ENCODE results near the gene RPLP1. TPM values are rescaled to one million over a fixed set of nuclear protein-coding genes. Genes with fewer than 3 reads are reported as not detected.

RPLP1 gene
- total and polyA plus RNA-seq, 9 of the 15 experiments (the other 6 are each of a cell fraction or from before 2014, with no cell fraction given), result 76.3 to 3,053 (median 847) TPM

- TF ChIP-seq SIN3A (IDR thresholded peaks at IDR 0.05; ENCODE audit: borderline replicate concordance in 2 of 2, control insufficient read depth in 1 of 2, low read depth in 2 of 2, low read length in 2 of 2), result peak; percentile 52 to 92; a peak in 2 of 4 replicates
- peak; percentile 83 for TF ChIP-seq GABPB1 (CRISPR knock-in tag; IDR thresholded peaks at IDR 0.05)
- peak; percentile 69 for TF ChIP-seq RB1 (IDR thresholded peaks at IDR 0.05; ENCODE audit: low read depth)
- TF ChIP-seq RBM34 (IDR thresholded peaks at IDR 0.05; ENCODE audit: borderline replicate concordance, insufficient read depth, low read length), result no peak
- TF ChIP-seq HDAC8 (tag; IDR thresholded peaks at IDR 0.05), result no peak
- TF ChIP-seq RFX1 (IDR thresholded peaks at IDR 0.05), result no peak
- TF ChIP-seq CEBPG (CRISPR knock-in tag; IDR thresholded peaks at IDR 0.05), result no peak
- no peak for TF ChIP-seq CEBPG (tag; conservative IDR thresholded peaks at IDR 0.05 in 1 of 2, IDR thresholded peaks at IDR 0.05 in 1 of 2)
- TF ChIP-seq CHD2 (IDR thresholded peaks at IDR 0.05; ENCODE audit: low read depth, low read length), result no peak
- no peak for TF ChIP-seq EHMT2 (IDR thresholded peaks at IDR 0.05)
- TF ChIP-seq MIER1 (IDR thresholded peaks at IDR 0.05; ENCODE audit: low read depth), result no peak
- no peak for TF ChIP-seq MCM5 (IDR thresholded peaks at IDR 0.05; ENCODE audit: low read depth)
- peak in 1 of 2 experiments; percentile 81; a peak in 1 of 4 replicates for TF ChIP-seq MLX (CRISPR knock-in tag; conservative IDR thresholded peaks at IDR 0.05)
- TF ChIP-seq, protein P1, sequence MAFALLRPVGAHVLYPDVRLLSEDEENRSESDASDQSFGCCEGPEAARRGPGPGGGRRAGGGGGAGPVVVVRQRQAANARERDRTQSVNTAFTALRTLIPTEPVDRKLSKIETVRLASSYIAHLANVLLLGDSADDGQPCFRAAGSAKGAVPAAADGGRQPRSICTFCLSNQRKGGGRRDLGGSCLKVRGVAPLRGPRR (CRISPR knock-in tag; IDR thresholded peaks at IDR 0.05), result no peak
- TF ChIP-seq TCF7 (IDR thresholded peaks at IDR 0.05; ENCODE audit: borderline replicate concordance), result no peak
- TF ChIP-seq RCOR1 (IDR thresholded peaks at IDR 0.05; ENCODE audit: borderline replicate concordance in 1 of 2, low read depth in 2 of 2, low read length in 2 of 2), result peak in 1 of 2 experiments; percentile 21; a peak in 1 of 4 replicates
- peak; percentile 63; the same call in 1 of the 2 replicates for TF ChIP-seq ZBED1 (IDR thresholded peaks at IDR 0.05)
- TF ChIP-seq RBFOX2 (IDR thresholded peaks at IDR 0.05; ENCODE audit: low read depth, low read length), result peak; percentile 100
- 0 out of 2 replicates have a peak, but pooled peaks have one; percentile 36 for TF ChIP-seq KLF13 (tag; IDR thresholded peaks at IDR 0.05; ENCODE audit: borderline replicate concordance, low read depth)
- TF ChIP-seq FOXK1 (CRISPR knock-in tag; IDR thresholded peaks at IDR 0.05; ENCODE audit: borderline replicate concordance), result peak; percentile 94; the same call in 1 of the 2 replicates
- TF ChIP-seq MNT (conservative IDR thresholded peaks at IDR 0.05), result peak; percentile 89 to 95
- TF ChIP-seq NR4A1 (CRISPR knock-in tag; IDR thresholded peaks at IDR 0.05), result 0 out of 2 replicates have a peak, but pooled peaks have one; percentile 36
- TF ChIP-seq NR4A1 (tag; IDR thresholded peaks at IDR 0.05), result no peak
- no peak for TF ChIP-seq NR2C2 (CRISPR knock-in tag; IDR thresholded peaks at IDR 0.05)
- 0 out of 2 replicates have a peak, but pooled peaks have one; percentile 16 for TF ChIP-seq NR2C2 (tag; IDR thresholded peaks at IDR 0.05)
- no peak for TF ChIP-seq ZSCAN29 (IDR thresholded peaks at IDR 0.05)
- TF ChIP-seq ZNF133 (CRISPR knock-in tag; IDR thresholded peaks at IDR 0.05), result no peak
Measured at GRCh38 chr15:69452692-69453521, at the start of gene RPLP1 (continued).

Data from K562 (cell line).